Measurements from ENCODE around the gene SLAMF9. TPM values are rescaled to one million over a fixed set of nuclear protein-coding genes. Genes with fewer than 3 reads are reported as not detected.

Gene SLAMF9
- total and polyA plus RNA-seq, 5 donors from 2014 or later = not detected

GRCh38 chr1:159924791-159925718 is 29.0 kb downstream of the SLAMF9 start, which contains the start of gene TAGLN2:
TAGLN2 (minus strand) TSS chr1:159925507; CDS start chr1:159920509, 4,998 bp downstream.
- Mint-ChIP-seq H3K27ac (peak within 1 kb of the TSS; percentile 98 to 100 (median 99)), H3K4me1 (peaks cover 10 to 55% (median 37%) of the 10 kb centered on the region in 4 donors), H3K27me3 (peaks cover 10% of the 10 kb centered on the region), H3K36me3 (peaks cover 18% of the 10 kb centered on the region), H3K9me3 (peaks cover 0 to 6% (median 0%) of the 10 kb centered on the region in 7 donors), H3K4me3 (peak within 1 kb of the TSS; percentile 92 to 100 (median 98))
- Histone ChIP-seq H3K27ac (ENCODE audit: insufficient read depth, low read length, poor library complexity, severe bottlenecking) (peak within 1 kb of the TSS; percentile 98), H3K36me3 (ENCODE audit: control insufficient read depth, insufficient read depth, low read length) (peaks cover 13% of the 10 kb centered on the region), H3K4me3 (ENCODE audit: low read depth, low read length) (peak within 1 kb of the TSS; percentile 94), H3K9me3 (ENCODE audit: control insufficient read depth in 2 of 2, low read length in 2 of 2) (no peaks in the 10 kb centered on the region), H3K4me1 (ENCODE audit: control insufficient read depth, insufficient read depth, low read length, poor library complexity, severe bottlenecking) (peaks cover 45% of the 10 kb centered on the region), H3K27me3 (ENCODE audit: control insufficient read depth, insufficient read depth, low read length) (no peaks in the 10 kb centered on the region)
- DNase-seq = peak; percentile 83 to 93 (median 86)
- ATAC-seq (ENCODE audit: low read depth in 2 of 2) = peak; percentile 70 to 76

GRCh38 chr1:159924025-159924790 is 29.8 kb downstream of the SLAMF9 start:
- Mint-ChIP-seq H3K27me3 (peaks cover 10% of the 10 kb centered on the region), H3K9me3 (peaks cover 0 to 6% (median 0%) of the 10 kb centered on the region in 7 donors), H3K27ac (peak overlapping the region; percentile 98 to 100 (median 99)), H3K4me1 (peaks cover 10 to 61% (median 37%) of the 10 kb centered on the region in 4 donors), H3K4me3 (peak overlapping the region; percentile 92 to 100 (median 98)), H3K36me3 (peaks cover 25% of the 10 kb centered on the region)
- DNase-seq (peak; percentile 58 to 70 (median 66)), ATAC-seq (ENCODE audit: low read depth in 2 of 2) (peak; percentile 6 to 19)
- peak overlapping the region; percentile 98 for H3K27ac ChIP-seq (ENCODE audit: insufficient read depth, low read length, poor library complexity, severe bottlenecking)
- no peaks in the 10 kb centered on the region for H3K27me3 ChIP-seq (ENCODE audit: control insufficient read depth, insufficient read depth, low read length)
- peaks cover 22% of the 10 kb centered on the region for H3K36me3 ChIP-seq (ENCODE audit: control insufficient read depth, insufficient read depth, low read length)
- peak overlapping the region; percentile 94 for H3K4me3 ChIP-seq (ENCODE audit: low read depth, low read length)
- peaks cover 45% of the 10 kb centered on the region for H3K4me1 ChIP-seq (ENCODE audit: control insufficient read depth, insufficient read depth, low read length, poor library complexity, severe bottlenecking)
- H3K9me3 ChIP-seq (ENCODE audit: control insufficient read depth in 2 of 2, low read length in 2 of 2) = no peaks in the 10 kb centered on the region

- DNase-seq (peak; percentile 84 to 91 (median 89)), ATAC-seq (ENCODE audit: low read depth in 2 of 2) (peak; percentile 49 to 59)
- Histone ChIP-seq H3K27me3 (ENCODE audit: control insufficient read depth, insufficient read depth, low read length) (no peaks in the 10 kb centered on the region), H3K36me3 (ENCODE audit: control insufficient read depth, insufficient read depth, low read length) (peaks cover 30% of the 10 kb centered on the region), H3K9me3 (ENCODE audit: control insufficient read depth in 2 of 2, low read length in 2 of 2) (no peaks in the 10 kb centered on the region), H3K4me3 (ENCODE audit: low read depth, low read length) (peak overlapping the region; percentile 94), H3K27ac (ENCODE audit: insufficient read depth, low read length, poor library complexity, severe bottlenecking) (peak overlapping the region; percentile 98), H3K4me1 (ENCODE audit: control insufficient read depth, insufficient read depth, low read length, poor library complexity, severe bottlenecking) (peaks cover 45% of the 10 kb centered on the region)
- peak overlapping the region; percentile 92 to 100 (median 98) for H3K4me3 Mint-ChIP-seq
- peaks cover 10% of the 10 kb centered on the region for H3K27me3 Mint-ChIP-seq
- peaks cover 25% of the 10 kb centered on the region for H3K36me3 Mint-ChIP-seq
- H3K9me3 Mint-ChIP-seq = peaks cover 0 to 6% (median 0%) of the 10 kb centered on the region in 7 donors
- H3K27ac Mint-ChIP-seq = peak overlapping the region; percentile 98 to 100 (median 99)
- peaks cover 11 to 67% (median 37%) of the 10 kb centered on the region in 4 donors for H3K4me1 Mint-ChIP-seq
Measured at GRCh38 chr1:159923203-159924024, 30.6 kb downstream of the SLAMF9 start.

- Histone ChIP-seq H3K9me3 (ENCODE audit: control insufficient read depth in 2 of 2, low read length in 2 of 2) (no peaks in the 10 kb centered on the region), H3K36me3 (ENCODE audit: control insufficient read depth, insufficient read depth, low read length) (peaks cover 37% of the 10 kb centered on the region), H3K4me3 (ENCODE audit: low read depth, low read length) (peak overlapping the region; percentile 94), H3K4me1 (ENCODE audit: control insufficient read depth, insufficient read depth, low read length, poor library complexity, severe bottlenecking) (peaks cover 48% of the 10 kb centered on the region), H3K27me3 (ENCODE audit: control insufficient read depth, insufficient read depth, low read length) (no peaks in the 10 kb centered on the region), H3K27ac (ENCODE audit: insufficient read depth, low read length, poor library complexity, severe bottlenecking) (peak overlapping the region; percentile 98)
- H3K4me1 Mint-ChIP-seq = peaks cover 16 to 73% (median 40%) of the 10 kb centered on the region in 4 donors
- ATAC-seq (ENCODE audit: low read depth in 2 of 2) (no peak), DNase-seq (no peak)
- peaks cover 10% of the 10 kb centered on the region for H3K27me3 Mint-ChIP-seq
- peaks cover 33% of the 10 kb centered on the region for H3K36me3 Mint-ChIP-seq
- H3K4me3 Mint-ChIP-seq = peak overlapping the region; percentile 92 to 100 (median 98)
- peaks cover 0 to 6% (median 0%) of the 10 kb centered on the region in 7 donors for H3K9me3 Mint-ChIP-seq
- H3K27ac Mint-ChIP-seq = peak overlapping the region; percentile 98 to 100 (median 99)
Measured at GRCh38 chr1:159922511-159923202, 31.4 kb downstream of the SLAMF9 start.

GRCh38 chr1:159921700-159922504 is 32.1 kb downstream of the SLAMF9 start:
- Histone ChIP-seq H3K9me3 (ENCODE audit: control insufficient read depth in 2 of 2, low read length in 2 of 2) (no peaks in the 10 kb centered on the region), H3K4me3 (ENCODE audit: low read depth, low read length) (peak overlapping the region; percentile 94), H3K27me3 (ENCODE audit: control insufficient read depth, insufficient read depth, low read length) (no peaks in the 10 kb centered on the region), H3K36me3 (ENCODE audit: control insufficient read depth, insufficient read depth, low read length) (peaks cover 42% of the 10 kb centered on the region), H3K27ac (ENCODE audit: insufficient read depth, low read length, poor library complexity, severe bottlenecking) (peak overlapping the region; percentile 98), H3K4me1 (ENCODE audit: control insufficient read depth, insufficient read depth, low read length, poor library complexity, severe bottlenecking) (peaks cover 48% of the 10 kb centered on the region)
- Mint-ChIP-seq H3K36me3 (peaks cover 37% of the 10 kb centered on the region), H3K4me3 (peak overlapping the region; percentile 92 to 100 (median 98)), H3K9me3 (peaks cover 0 to 6% (median 0%) of the 10 kb centered on the region in 7 donors), H3K27ac (peak overlapping the region; percentile 98 to 100 (median 99)), H3K27me3 (peaks cover 10% of the 10 kb centered on the region), H3K4me1 (peaks cover 16 to 75% (median 40%) of the 10 kb centered on the region in 4 donors)
- DNase-seq (peak; percentile 27 to 59 (median 38)), ATAC-seq (ENCODE audit: low read depth in 2 of 2) (no peak)

DNA sequence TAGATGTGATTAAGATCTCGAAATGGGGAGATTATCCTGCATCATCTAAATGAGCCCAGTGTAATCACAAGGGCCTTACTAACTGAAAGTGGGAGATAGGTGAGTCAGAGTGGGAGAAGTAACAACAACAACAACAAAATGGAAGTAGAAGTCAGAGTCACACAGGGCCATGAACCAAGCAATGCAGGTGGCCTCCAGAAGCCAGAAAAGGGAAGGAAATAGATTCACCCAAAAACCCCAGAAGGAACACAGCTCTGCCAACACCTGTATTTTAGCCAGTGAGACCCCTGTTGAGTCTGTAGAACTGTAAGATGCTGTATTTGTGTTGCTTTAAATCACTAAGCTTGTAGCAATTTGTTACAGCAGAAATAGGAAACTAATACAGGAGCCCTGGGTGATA is 32.8 kb downstream of the SLAMF9 start:
- Histone ChIP-seq H3K27me3 (ENCODE audit: control insufficient read depth, insufficient read depth, low read length) (no peaks in the 10 kb centered on the region), H3K36me3 (ENCODE audit: control insufficient read depth, insufficient read depth, low read length) (peaks cover 46% of the 10 kb centered on the region), H3K9me3 (ENCODE audit: control insufficient read depth in 2 of 2, low read length in 2 of 2) (no peaks in the 10 kb centered on the region), H3K4me1 (ENCODE audit: control insufficient read depth, insufficient read depth, low read length, poor library complexity, severe bottlenecking) (peaks cover 47% of the 10 kb centered on the region), H3K4me3 (ENCODE audit: low read depth, low read length) (peak overlapping the region; percentile 94), H3K27ac (ENCODE audit: insufficient read depth, low read length, poor library complexity, severe bottlenecking) (peak overlapping the region; percentile 98)
- peaks cover 0 to 6% (median 0%) of the 10 kb centered on the region in 7 donors for H3K9me3 Mint-ChIP-seq
- H3K27me3 Mint-ChIP-seq = peaks cover 10% of the 10 kb centered on the region
- no peak for ATAC-seq (ENCODE audit: low read depth in 2 of 2)
- H3K4me3 Mint-ChIP-seq = peak overlapping the region; percentile 92 to 100 (median 98)
- peaks cover 37% of the 10 kb centered on the region for H3K36me3 Mint-ChIP-seq
- peak overlapping the region; percentile 98 to 100 (median 99) for H3K27ac Mint-ChIP-seq
- peak in 1 of 3 donors; percentile 37 for DNase-seq
- peaks cover 16 to 72% (median 37%) of the 10 kb centered on the region in 4 donors for H3K4me1 Mint-ChIP-seq
